GM15510 (cell line): ENCODE data around the gene MASP1.

Experiments used
- POLR2A ChIP-seq: IDR thresholded peaks from 3 replicates; pipeline ENCODE4 v1.6.1; 2011; ENCODE audit warnings: borderline replicate concordance; ENCODE audit not compliant: insufficient read length; ENCODE audit errors: extremely low read depth

Gene MASP1

DNA sequence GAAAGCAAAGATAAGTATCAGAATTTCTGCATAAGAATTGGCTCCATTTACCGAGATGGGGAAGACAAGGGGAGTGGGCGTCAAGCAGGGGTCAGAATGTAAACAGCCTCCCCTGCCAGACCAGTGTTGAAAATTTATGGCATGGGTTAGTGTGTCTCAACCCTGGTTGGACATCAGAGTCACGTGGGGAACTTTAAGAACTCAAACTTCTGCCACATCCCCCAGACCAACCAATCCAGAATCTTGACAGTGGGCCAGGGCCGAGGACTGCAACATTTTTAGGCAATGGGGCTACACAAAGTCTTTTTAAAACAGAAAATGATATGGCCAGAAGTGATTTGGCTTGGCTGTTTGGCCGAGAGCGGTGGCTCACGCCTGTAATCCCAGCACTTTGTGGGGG, 14.3 kb upstream of the MASP1 start:
- TF ChIP-seq POLR2A = no peak

DNA sequence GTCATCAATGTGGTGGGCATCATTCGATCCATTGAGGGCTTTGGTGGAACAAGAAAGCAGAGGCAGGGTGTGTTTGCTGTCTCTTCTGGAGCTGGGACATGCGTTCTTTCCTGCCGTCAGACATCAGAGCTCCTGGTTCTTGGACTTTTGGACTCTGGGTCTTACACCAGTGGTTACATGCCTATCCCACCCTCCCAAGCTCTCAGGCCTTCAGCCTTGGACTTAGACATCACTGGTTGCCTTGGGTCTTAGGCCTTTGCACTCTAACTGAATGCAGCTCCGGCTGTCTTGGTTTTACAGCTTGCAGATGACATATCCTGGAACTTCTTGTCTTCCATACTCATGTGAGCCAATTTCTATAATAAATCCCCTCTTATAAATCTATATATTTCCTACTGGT, 8.1 kb upstream of the MASP1 start:
- TF ChIP-seq POLR2A = no peak

DNA sequence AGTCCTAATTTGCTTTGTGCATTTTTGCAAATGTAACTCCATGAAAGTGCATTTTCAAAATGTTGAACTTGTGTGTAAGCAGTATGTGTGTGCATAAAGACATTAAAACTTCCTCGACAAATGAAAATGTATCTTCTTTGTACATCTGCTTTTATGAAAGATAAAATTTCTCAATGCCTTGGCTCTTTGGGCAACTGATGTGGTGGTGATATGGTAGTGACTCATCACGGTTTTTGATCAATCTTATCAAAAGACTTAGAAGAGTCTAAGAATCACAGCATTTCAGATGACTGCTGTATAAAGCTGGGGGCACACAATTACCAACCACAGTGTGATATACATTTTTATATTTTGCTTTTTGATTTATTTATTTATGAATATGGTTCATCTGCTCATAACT, 5.4 kb upstream of the MASP1 start:
- no peak for TF ChIP-seq POLR2A

DNA sequence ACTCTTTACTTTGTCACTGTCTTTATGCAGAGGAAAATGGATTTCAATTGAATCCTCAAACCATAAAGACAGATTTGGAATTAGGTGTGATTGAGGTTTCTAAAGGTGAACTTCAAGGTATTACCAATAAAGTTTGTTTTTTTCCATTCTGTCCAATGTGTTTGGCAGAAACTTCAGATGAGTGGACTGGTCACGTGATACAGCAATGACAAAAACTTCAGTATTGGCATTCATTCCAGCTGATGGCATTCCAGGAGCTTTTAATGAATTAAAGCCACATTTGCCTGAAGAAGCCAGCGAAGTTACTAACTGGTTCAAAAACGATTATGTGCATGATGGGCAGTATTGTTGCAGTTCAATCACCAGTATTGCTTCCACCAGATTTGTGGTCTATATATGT, 4.5 kb upstream of the MASP1 start:
- no peak for TF ChIP-seq POLR2A

DNA sequence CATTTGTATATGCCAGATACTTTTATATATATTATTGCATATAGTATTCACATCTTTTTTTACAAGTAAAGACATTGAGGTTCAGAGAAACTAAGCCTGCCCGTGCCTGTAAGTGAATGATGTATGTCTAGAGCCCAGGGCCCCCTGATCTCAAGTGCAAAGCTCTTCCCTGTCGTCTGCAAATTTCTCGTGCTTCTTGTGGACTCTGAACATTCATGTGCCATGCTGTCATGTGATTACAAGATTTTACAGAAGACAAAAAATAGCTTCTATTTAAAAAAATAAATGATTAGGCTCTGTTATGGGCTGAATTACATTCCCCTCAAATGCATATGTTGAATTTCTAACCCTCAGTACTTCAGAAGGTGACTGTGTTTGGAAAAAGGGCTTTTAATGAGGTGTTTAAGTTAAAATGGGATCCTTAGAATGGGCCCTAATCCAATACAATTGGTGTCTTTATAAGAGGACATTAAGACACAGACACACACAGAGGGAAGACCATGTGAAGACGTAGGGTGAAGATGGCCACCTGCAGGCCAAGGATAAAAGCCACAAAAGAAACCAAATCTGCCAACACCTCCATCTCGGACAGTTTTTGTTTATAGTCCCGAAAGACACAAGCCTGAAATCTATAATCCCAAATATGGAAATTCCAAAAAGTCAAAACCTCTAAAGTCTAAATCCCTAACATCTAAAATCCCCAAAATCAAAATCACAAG, 3.9 kb upstream of the MASP1 start:
- no peak for TF ChIP-seq POLR2A

DNA sequence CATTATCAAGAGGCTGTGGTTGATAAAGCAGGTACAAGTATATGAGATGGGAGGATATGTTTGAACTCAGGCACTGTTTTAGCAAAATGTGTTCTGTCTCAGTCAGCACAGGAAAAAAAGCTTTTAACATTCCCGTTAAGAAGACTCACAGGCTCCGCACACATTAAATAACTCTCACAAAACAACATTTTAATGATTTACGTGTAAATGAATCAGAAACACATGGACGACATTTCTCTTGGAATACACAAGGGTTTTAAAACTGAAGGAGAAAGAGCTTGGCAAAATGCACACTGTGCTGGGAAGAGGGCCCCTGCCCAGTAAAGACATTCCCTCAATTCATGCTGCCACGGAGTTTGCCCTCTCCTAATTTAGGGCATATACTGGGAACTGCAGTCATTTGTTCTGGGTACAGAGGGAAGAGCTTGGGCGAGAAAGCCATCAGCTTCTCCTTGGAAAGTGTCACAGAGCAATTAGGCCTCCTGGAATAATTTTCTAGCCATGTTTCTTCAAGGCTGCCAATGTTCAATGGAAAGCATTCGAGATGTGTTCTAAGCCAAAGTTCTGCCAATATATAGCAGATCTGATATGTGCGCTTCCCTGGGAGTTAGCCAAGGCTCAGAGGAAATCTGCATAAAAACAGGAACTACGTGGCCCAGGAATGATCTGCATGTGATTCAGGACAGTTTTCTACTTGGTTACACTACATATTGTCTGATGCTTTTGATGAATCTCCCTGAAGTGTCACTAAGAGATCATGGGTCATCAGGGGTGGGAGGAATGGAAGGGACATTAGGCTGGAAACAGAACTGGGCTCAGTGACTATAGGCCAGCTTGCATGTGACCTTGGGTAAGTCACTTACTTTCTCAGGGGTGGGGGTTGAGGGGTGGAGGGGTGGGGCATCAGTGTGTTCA, 2.2 kb upstream of the MASP1 start:
- no peak for TF ChIP-seq POLR2A

DNA sequence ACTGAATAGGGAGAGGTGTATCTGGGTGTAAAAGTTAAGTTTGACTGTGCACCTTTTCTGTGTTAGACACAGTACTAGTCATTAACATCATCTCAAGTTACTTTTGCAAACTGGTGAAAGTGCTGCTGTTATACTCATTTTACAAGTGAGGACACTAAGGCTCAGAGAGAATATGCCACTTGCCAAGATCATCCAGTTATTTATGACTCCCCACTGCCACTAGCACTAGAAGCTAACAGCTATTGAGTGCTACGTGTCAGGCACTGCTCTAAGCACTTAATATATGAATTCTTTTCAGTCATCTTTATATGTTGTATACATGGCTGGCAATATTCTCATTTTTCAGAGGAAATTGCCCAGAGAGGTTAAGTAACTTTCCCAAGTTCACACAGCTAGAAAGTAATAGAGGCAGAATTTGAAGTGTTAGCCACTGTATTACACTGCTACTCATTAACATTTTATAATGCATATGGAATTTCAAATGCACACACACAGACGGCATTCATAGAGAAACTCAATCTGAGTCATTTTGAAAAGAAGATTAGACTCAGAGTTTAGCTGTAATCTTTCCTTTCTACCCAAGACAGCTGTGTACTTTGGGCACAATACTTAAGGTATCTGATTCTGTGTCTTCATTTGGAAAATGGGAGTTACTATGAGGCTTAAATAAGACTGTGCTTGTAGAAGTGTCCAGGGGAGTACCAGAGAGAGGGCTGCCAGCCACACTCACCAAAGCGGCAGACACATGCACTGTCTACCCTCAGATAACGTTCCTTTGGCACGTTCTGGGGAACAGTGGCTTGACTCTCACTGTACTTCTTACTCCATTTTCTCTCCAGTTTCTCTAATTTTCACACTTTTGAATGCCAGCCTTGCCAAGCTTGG, 1.3 kb upstream of the MASP1 start:
- TF ChIP-seq POLR2A = no peak

DNA sequence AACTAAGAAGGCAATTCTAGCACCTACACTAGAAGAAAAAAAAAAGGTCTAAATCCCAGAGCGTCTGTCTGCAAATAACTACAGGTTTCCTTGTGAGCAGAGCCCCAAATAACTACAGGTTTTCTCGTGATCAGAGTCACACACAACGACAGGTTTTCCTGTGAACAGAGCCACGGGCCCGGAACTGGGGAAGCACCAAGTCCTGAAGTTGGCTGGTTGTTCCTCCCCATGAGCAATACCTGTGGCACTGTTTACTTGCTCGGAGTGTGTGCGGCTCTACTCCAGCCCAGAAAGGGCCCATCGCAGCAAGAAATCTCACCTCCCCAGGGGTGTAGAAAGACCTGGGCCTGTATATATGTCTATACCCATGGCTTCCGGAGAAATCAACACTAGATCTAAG, 644 bp upstream of the MASP1 start:
- no peak for TF ChIP-seq POLR2A

DNA sequence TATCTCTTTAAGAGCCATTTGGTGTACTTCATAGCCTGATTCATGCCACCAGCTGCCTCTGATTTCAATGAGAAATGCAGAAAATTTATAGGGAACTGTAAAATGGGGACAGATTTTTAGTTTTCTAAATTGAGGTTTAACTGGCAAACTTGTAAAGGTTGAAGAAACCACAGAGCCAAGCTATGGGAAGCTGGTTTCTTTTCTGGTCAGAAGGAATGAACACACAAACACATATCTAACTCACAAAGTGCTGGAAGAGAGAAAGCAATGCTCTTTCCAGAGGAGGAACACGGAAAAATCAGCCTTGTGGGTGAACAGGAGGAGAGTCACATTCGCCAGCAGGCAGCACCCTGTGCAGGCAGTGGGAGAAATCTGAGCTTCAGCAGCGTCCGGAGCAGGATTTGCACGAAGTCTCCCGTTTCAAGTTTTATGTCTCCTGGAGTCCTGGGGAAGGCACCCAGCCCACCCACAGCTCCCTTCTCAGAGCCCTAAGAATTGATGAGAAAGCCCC, 481 bp downstream of the MASP1 start:
- no peak for TF ChIP-seq POLR2A

DNA sequence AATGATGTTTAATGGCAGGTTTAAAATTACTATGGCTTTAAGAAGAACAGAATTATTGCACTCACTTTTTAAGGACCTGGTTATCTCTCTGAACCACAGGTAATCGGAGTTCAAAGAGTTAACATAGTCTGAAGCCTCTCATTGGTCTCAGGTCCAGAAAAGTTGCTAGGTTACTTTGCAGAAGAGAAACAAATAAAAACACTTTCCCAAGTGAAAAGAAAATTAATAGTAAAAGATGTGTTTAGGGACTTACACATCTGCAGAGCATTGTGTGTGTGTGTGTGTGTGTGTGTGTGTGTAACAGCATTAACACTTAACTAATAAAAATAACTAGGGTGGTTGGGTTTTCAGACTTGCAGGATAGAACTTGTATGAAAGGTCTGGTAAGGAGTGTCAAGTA, 1.0 kb downstream of the MASP1 start:
- no peak for TF ChIP-seq POLR2A

DNA sequence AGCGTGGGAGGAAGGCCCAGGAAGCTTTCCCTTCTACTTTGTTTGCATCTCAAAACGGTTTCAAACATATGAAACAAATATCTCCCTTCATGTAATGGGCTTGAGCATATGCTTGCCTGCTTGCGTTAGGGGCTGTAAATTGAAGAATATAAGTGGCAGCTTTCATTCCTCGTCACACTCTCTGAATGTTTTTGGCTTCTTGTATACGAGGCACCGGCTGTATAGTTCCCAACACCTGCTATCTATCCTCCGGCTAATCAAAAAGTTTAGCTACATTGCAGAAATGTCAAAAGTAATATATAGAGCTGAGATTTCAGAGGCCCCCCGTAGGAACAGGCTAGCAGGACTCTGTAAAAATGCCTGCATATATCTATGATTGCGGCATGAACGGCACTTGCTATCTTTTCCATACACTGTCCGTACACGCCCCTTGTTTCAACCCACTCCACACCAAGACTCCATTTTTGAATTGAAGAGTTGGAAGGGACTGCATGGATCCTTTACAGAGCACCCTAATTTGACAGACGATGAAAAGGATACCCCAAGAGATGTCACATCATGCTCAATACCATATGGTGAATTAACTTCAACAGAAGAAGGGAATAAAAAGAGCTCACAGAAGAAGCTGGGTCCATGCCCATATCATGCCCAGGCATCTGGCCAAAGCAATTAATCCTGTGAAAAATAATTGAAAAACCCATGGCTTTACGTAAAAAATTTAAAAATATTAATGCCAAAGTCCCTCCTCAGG, 2.5 kb downstream of the MASP1 start:
- TF ChIP-seq POLR2A = no peak

DNA sequence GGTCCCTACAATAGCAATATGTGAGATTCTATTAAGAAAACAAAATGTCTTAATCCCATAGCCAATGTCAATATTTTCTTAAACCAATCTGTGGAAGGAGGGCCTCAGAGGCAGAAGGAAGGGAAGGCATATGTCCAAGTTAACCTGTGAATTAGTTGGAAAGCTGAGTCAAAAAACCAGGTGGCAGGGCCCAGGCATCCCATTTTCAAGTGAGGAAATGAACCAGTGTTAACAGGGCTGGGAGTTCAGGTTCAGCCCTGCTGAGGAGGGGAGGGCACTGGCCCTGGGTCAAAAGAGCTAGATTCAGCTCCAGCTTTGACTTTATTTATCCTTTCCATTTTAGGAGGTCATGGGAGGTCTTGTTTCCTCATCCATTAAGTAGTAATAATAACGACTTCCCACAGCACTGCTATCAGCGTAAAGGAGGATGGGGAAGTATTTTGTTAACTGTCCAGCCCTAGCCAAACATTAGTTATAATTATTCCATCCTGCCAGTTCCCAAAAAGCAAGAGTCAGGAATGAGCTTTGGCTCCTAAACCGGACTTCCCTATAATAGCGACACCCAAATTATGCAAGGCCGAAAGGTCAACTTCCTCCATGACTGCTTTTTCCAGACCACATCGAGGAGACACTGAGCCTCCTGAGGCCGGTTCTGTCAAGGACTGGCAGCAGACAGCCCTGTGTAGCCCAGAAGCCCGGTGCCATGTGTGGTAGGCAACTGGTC, 3.2 kb downstream of the MASP1 start:
- TF ChIP-seq POLR2A = no peak

DNA sequence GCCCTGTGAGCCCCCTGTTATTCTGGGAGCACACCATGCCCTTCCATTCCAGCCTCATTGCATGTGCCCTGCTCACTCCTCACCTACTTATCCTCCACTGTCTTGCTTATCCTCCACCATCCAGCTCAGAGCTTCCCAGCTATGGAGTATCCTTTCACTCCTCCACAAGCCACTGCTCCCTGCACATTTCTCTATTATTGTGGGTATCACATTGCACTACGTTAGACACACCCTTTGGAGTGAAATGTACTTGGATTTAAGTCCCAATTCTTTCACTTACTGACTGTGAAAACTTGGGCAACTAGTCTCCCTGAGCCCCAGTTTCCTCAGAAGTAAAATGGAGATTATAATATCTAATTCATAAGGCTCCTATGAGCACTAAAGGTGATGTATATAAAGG, 4.3 kb downstream of the MASP1 start:
- no peak for TF ChIP-seq POLR2A

DNA sequence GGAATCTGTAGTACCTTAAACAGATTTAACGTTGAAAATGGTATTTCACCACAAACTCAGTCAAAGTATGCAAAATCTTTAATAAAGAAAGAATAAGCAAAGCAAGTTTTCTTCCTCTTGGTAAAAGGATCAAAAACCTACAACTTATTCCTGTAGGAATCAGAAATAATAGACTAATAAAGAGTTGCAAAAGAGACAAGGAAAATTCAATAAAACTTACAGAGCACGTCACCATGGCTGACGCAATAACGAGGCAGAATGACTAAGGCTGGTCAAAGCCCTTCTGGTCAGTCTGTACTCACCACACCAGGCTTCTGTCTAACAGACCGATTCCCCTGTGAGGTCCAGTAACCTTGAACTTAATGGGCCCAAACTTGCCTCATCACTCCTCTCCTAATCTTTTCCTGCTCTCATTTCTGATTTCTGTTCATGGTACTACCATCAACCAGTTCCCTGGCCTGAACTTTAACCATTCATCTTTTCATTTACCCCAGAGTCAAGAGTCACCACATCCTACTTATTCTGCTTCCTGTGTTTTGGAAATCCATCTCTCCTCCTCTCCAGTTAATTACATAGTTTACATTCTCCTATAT, 5.0 kb downstream of the MASP1 start:
- no peak for TF ChIP-seq POLR2A

DNA sequence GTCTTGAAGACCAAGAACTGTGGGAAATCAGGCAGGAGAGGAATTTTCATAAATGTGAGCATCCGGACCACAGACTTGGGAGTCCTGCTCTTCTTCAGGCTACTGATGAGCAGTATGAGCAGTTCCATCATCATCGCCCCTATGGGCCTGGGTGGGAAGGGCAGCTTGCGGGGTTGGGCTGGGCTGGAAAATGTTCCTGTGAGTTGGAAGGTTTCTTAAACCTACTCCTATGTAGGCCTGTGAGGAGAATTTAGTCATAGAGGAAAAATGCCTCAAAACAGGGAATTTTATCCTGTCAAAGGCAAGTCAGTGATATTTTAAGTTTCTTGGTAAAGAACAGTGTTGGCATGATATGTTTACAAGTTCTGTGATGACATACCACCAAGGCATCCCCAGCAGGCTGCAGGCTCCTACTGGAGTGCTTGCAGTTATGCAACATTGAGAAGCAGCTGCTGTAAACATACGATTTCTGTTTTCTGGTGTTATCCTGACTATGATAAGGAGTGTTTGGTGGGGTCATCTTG, 10.3 kb downstream of the MASP1 start:
- TF ChIP-seq POLR2A = no peak
